Type B pancreatic cell (in vitro differentiated cells): ENCODE measurements around the gene TNFSF10. TPM values are rescaled to one million over a fixed set of nuclear protein-coding genes. Genes with fewer than 3 reads are reported as not detected.

Experiments used
- DNase-seq: peaks from one replicate; pipeline ENCODE4 v3.0.0; 2021; ENCODE audit warnings: mixed read lengths; ENCODE audit not compliant: unreplicated experiment; ENCODE audit errors: extremely low spot score
- H3K27ac Mint-ChIP-seq: 2 replicates; pipeline ENCODE4 v1.8.0; 2021; ENCODE audit warnings: mild to moderate bottlenecking, mixed read lengths
- H3K27me3 Mint-ChIP-seq: 2 replicates; pipeline ENCODE4 v1.8.0; 2021; ENCODE audit warnings: mixed read lengths
- H3K36me3 Mint-ChIP-seq: 2 replicates; pipeline ENCODE4 v1.8.0; 2021; ENCODE audit warnings: mixed read lengths
- H3K4me1 Mint-ChIP-seq: one replicate; pipeline ENCODE4 v1.8.0; 2021; ENCODE audit warnings: mixed read lengths; ENCODE audit not compliant: unreplicated experiment
- H3K4me3 Mint-ChIP-seq: 2 replicates; pipeline ENCODE4 v1.8.0; 2021; ENCODE audit warnings: mild to moderate bottlenecking, mixed read lengths
- H3K9me3 Mint-ChIP-seq: 2 replicates; pipeline ENCODE4 v1.8.0; 2021; ENCODE audit warnings: mixed read lengths
- CTCF ChIP-seq: fragments of 200-600 bp; sonication (generic); conservative IDR thresholded peaks from 2 replicates; pipeline ENCODE4 v1.5.0; 2021; ENCODE audit warnings: antibody characterized with exemption, mild to moderate bottlenecking
- total RNA-seq: library from RNA; stranded (reverse); gene quantifications from 2 replicates; pipeline ENCODE4 v1.2.1, GENCODE V29; 2021; ENCODE audit warnings: low replicate concordance

Gene TNFSF10
- total RNA-seq, 1 donor from 2014 or later: 48.1 TPM

DNA sequence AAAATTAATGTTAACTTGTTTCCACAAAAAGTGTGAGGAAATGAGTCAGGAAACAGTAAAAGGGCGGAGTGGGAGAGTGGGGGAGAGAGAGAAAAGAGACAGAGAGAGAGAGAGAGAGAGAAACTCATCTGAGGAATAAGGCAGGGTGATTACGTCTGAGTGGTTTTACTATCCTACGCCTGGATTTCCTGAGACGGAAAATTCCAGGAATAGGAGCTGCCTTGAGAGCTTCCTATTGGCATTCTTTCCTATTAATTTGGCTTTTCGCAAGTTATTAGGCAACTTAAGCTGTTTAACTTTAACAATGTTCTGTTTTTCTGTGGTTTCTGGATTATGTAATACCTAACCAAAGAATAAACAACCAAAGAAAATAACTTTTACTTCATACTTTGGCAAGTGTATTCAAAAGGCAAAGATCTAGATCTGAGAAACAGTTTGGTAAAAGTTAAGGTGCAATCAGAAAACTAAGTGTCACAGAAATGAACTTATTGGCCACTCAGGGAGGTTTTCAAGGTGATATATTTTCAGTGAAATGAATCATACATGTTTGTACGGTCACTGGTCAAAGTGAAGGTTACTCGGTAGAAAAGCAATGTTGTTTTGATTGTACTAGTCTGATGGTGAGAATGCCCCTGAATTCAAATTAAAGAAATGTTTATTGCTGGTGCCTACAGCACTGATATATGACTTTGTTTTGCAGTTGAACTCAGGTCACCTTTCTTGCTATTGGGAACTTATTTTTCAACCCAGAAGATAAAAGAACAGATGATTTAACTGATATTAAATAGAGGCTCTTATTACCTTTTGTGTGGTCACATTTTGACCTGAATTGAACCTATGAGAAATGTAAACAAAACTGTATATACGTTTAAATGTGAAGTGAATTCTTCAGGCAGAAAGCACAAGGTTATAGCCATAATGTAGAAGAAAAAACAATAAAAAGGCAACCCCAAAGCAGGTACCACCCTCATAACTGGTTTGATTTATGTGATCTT is 39.9 kb upstream of the TNFSF10 start:
- Mint-ChIP-seq H3K36me3 (peaks cover 3% of the 10 kb centered on the region), H3K9me3 (peaks cover 5% of the 10 kb centered on the region), H3K27me3 (no peaks in the 10 kb centered on the region), H3K4me3 (peak overlapping the region; percentile 46), H3K4me1 (peaks cover 30% of the 10 kb centered on the region), H3K27ac (peak overlapping the region; percentile 90)
- no peak for TF ChIP-seq CTCF
- no peak for DNase-seq

- no peak for DNase-seq
- peak overlapping the region; percentile 89 for H3K27ac Mint-ChIP-seq
- peaks cover 30% of the 10 kb centered on the region for H3K4me1 Mint-ChIP-seq
- H3K9me3 Mint-ChIP-seq: peaks cover 5% of the 10 kb centered on the region
- H3K27me3 Mint-ChIP-seq: no peaks in the 10 kb centered on the region
- TF ChIP-seq CTCF: no peak
- H3K36me3 Mint-ChIP-seq: peaks cover 3% of the 10 kb centered on the region
- H3K4me3 Mint-ChIP-seq: peak overlapping the region; percentile 51
Measured at GRCh38 chr3:172561897-172562640, 38.8 kb upstream of the TNFSF10 start.

GRCh38 chr3:172560586-172560985 is 37.4 kb upstream of the TNFSF10 start:
- Mint-ChIP-seq H3K4me1 (peaks cover 30% of the 10 kb centered on the region), H3K4me3 (no peak overlapping the region), H3K27me3 (no peaks in the 10 kb centered on the region), H3K9me3 (peaks cover 5% of the 10 kb centered on the region), H3K36me3 (no peaks in the 10 kb centered on the region), H3K27ac (no peak overlapping the region)
- DNase-seq: no peak
- TF ChIP-seq CTCF: no peak

- H3K4me3 Mint-ChIP-seq: no peak overlapping the region
- peaks cover 5% of the 10 kb centered on the region for H3K9me3 Mint-ChIP-seq
- no peak overlapping the region for H3K27ac Mint-ChIP-seq
- H3K4me1 Mint-ChIP-seq: peaks cover 30% of the 10 kb centered on the region
- no peaks in the 10 kb centered on the region for H3K27me3 Mint-ChIP-seq
- DNase-seq: no peak
- TF ChIP-seq CTCF: no peak
- H3K36me3 Mint-ChIP-seq: no peaks in the 10 kb centered on the region
Measured at GRCh38 chr3:172560026-172560425, 36.8 kb upstream of the TNFSF10 start.

DNA sequence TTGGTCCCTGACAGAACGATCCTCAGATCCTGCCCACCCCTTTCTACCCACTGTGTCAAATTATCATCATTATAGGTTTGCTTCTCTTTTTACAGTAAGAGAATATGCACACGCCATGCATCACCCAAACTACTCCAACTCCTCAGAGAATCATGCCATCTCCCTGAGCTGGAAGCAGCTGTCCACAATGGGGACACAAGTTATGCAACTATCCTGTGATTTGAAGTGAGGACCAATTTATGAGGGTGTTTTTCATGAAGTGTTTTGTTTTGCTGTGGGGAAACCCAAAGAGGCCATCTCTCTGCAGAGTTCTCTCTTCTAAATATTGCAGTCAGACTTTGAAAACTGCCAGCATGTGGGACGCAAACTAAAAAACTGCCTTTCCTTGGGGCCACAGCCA is 35.8 kb upstream of the TNFSF10 start:
- no peaks in the 10 kb centered on the region for H3K27me3 Mint-ChIP-seq
- peaks cover 5% of the 10 kb centered on the region for H3K9me3 Mint-ChIP-seq
- peaks cover 25% of the 10 kb centered on the region for H3K4me1 Mint-ChIP-seq
- no peak for TF ChIP-seq CTCF
- peak overlapping the region; percentile 37 for H3K27ac Mint-ChIP-seq
- no peaks in the 10 kb centered on the region for H3K36me3 Mint-ChIP-seq
- no peak overlapping the region for H3K4me3 Mint-ChIP-seq
- DNase-seq: no peak
